ENCODE measurements around the gene GJB2. TPM values are rescaled to one million over a fixed set of nuclear protein-coding genes. Genes with fewer than 3 reads are reported as not detected.

GJB2 gene
- total RNA-seq, 1 donor from 2014 or later = not detected

GRCh38 chr13:20151016-20151415, 41.7 kb downstream of the GJB2 start:
- Mint-ChIP-seq H3K4me3 (ENCODE audit: unreplicated experiment) (no peak overlapping the region), H3K4me1 (ENCODE audit: low read depth, unreplicated experiment) (peaks cover 2% of the 10 kb centered on the region), H3K27me3 (ENCODE audit: unreplicated experiment) (peaks cover 4% of the 10 kb centered on the region), H3K27ac (ENCODE audit: unreplicated experiment) (no peak overlapping the region), H3K9me3 (ENCODE audit: unreplicated experiment) (peaks cover 4% of the 10 kb centered on the region), H3K36me3 (ENCODE audit: unreplicated experiment) (no peaks in the 10 kb centered on the region)
- DNase-seq = no peak
- no peak for TF ChIP-seq CTCF (IDR thresholded peaks at IDR 0.05; ENCODE audit: partially characterized antibody, unreplicated experiment)

- Mint-ChIP-seq H3K27ac (ENCODE audit: unreplicated experiment) (no peak overlapping the region), H3K4me1 (ENCODE audit: low read depth, unreplicated experiment) (peaks cover 2% of the 10 kb centered on the region), H3K27me3 (ENCODE audit: unreplicated experiment) (peaks cover 4% of the 10 kb centered on the region), H3K36me3 (ENCODE audit: unreplicated experiment) (no peaks in the 10 kb centered on the region), H3K9me3 (ENCODE audit: unreplicated experiment) (peaks cover 5% of the 10 kb centered on the region), H3K4me3 (ENCODE audit: unreplicated experiment) (no peak overlapping the region)
- TF ChIP-seq CTCF (IDR thresholded peaks at IDR 0.05; ENCODE audit: partially characterized antibody, unreplicated experiment) = no peak
- DNase-seq = no peak
Observed at GRCh38 chr13:20150561-20150960, 42.2 kb downstream of the GJB2 start.

DNA sequence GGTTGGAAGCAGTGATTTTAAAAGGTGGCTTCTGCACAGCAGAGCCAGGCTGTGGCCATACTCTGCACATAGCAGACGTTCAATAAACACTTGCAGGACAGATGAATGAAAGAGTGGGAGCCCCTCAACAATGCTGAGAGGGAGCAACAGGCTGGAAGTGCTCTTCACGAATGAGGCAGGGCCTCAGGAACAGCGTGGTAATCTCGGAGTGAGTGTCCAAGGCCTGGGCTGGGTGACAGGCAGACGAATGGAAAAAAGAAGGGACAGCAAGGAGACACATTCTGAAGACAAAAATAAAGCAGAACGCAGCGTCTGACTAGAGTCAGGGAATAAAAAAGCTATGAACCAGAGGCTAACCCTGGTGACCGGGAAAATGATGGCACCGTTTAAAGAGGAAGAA, 43.0 kb downstream of the GJB2 start:
- DNase-seq = no peak
- Mint-ChIP-seq H3K27me3 (ENCODE audit: unreplicated experiment) (peaks cover 4% of the 10 kb centered on the region), H3K27ac (ENCODE audit: unreplicated experiment) (no peak overlapping the region)

GRCh38 chr13:20148501-20149183, 44.1 kb downstream of the GJB2 start:
- H3K4me1 Mint-ChIP-seq (ENCODE audit: low read depth, unreplicated experiment) = peaks cover 2% of the 10 kb centered on the region
- H3K27ac Mint-ChIP-seq (ENCODE audit: unreplicated experiment) = no peak overlapping the region
- peaks cover 5% of the 10 kb centered on the region for H3K9me3 Mint-ChIP-seq (ENCODE audit: unreplicated experiment)
- DNase-seq = no peak
- no peak for TF ChIP-seq CTCF (IDR thresholded peaks at IDR 0.05; ENCODE audit: partially characterized antibody, unreplicated experiment)
- peaks cover 4% of the 10 kb centered on the region for H3K27me3 Mint-ChIP-seq (ENCODE audit: unreplicated experiment)
- H3K4me3 Mint-ChIP-seq (ENCODE audit: unreplicated experiment) = no peak overlapping the region
- no peaks in the 10 kb centered on the region for H3K36me3 Mint-ChIP-seq (ENCODE audit: unreplicated experiment)

More for the DNA sequence above, 43.0 kb downstream of the GJB2 start:
- Mint-ChIP-seq H3K36me3 (ENCODE audit: unreplicated experiment) (no peaks in the 10 kb centered on the region), H3K4me3 (ENCODE audit: unreplicated experiment) (no peak overlapping the region), H3K4me1 (ENCODE audit: low read depth, unreplicated experiment) (peaks cover 2% of the 10 kb centered on the region), H3K9me3 (ENCODE audit: unreplicated experiment) (peaks cover 5% of the 10 kb centered on the region)
- no peak for TF ChIP-seq CTCF (IDR thresholded peaks at IDR 0.05; ENCODE audit: partially characterized antibody, unreplicated experiment)

- H3K36me3 Mint-ChIP-seq (ENCODE audit: unreplicated experiment) = no peaks in the 10 kb centered on the region
- no peak for DNase-seq
- no peak for TF ChIP-seq CTCF (IDR thresholded peaks at IDR 0.05; ENCODE audit: partially characterized antibody, unreplicated experiment)
- no peak overlapping the region for H3K4me3 Mint-ChIP-seq (ENCODE audit: unreplicated experiment)
- peaks cover 6% of the 10 kb centered on the region for H3K27me3 Mint-ChIP-seq (ENCODE audit: unreplicated experiment)
- H3K9me3 Mint-ChIP-seq (ENCODE audit: unreplicated experiment) = peaks cover 8% of the 10 kb centered on the region
- H3K4me1 Mint-ChIP-seq (ENCODE audit: low read depth, unreplicated experiment) = peaks cover 2% of the 10 kb centered on the region
- no peak overlapping the region for H3K27ac Mint-ChIP-seq (ENCODE audit: unreplicated experiment)
Observed at GRCh38 chr13:20146381-20146780, 46.4 kb downstream of the GJB2 start.

Data from glutamatergic neuron (in vitro differentiated cells).